ENCODE measurements around the gene PHF21A. TPM values are rescaled to one million over a fixed set of nuclear protein-coding genes. Genes with fewer than 3 reads are reported as not detected.

Gene PHF21A
- total and polyA plus RNA-seq, 2 of the 13 experiments (the other 11 are each of a cell fraction or from before 2014, with no cell fraction given) = 4.1 to 34.6 TPM

DNA sequence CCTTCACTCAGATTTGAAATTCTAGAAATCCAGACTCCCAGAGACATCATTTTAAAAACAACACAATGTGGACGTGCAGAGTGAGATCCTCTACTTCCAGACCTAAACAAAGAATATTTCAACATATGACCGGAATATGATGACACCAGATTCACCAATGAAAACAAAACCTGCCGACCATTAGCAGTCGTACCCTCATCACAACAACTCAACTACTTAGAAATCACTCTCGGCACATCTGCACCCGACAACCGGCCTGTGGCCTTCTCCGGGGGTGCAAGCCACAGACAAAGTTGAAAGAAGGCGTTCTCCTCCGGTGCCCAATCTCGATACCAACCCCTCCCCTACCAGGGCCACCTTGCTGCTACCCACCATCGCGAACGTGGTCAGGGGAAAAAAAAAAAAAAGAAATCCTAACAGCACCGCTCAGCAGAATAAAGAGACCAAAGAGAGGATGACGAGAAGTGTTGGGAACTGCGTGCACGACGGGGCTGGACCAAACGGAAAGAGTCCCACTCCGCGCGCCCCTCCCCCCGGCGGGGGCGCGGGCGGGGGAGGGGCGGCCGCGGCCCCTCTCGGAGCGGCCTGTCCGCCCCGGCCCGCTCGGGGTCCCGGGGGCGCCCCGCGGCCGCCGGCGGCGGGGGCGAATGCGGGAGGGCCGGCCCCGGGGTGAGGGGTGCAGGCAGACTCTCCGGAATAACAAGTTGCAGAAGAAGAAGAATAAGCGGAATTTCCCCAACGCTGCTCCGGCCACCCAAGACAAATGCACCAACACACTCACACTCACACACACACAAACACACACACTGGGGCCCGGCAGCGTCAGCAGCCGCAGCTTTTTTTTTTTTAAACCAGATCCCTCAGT is 1.7 kb downstream of the PHF21A start (continued):
- TF ChIP-seq HOXA9 (CRISPR knock-in tag; IDR thresholded peaks at IDR 0.05; ENCODE audit: borderline replicate concordance) (no peak), ZNF737 (CRISPR knock-in tag; IDR thresholded peaks at IDR 0.05; ENCODE audit: borderline replicate concordance) (no peak), CEBPB (IDR thresholded peaks at IDR 0.05; ENCODE audit: borderline replicate concordance, low read depth, low read length) (peak; percentile 95), KLF6 (CRISPR knock-in tag; IDR thresholded peaks at IDR 0.05) (0 out of 2 replicates have a peak, but pooled peaks have one; percentile 25), HOXD1 (CRISPR knock-in tag; IDR thresholded peaks at IDR 0.05) (peak; percentile 48; the same call in 1 of the 2 replicates), KDM3A (CRISPR knock-in tag; IDR thresholded peaks at IDR 0.05; ENCODE audit: low read depth) (0 out of 2 replicates have a peak, but pooled peaks have one; percentile 15), ZNF567 (CRISPR knock-in tag; IDR thresholded peaks at IDR 0.05; ENCODE audit: borderline replicate concordance) (no peak), DNMT3B (CRISPR knock-in tag; conservative IDR thresholded peaks at IDR 0.05) (no peak), ZSCAN21 (CRISPR knock-in tag; IDR thresholded peaks at IDR 0.05; ENCODE audit: borderline replicate concordance) (0 out of 2 replicates have a peak, but pooled peaks have one; percentile 60), ZNF124 (CRISPR knock-in tag; IDR thresholded peaks at IDR 0.05) (0 out of 2 replicates have a peak, but pooled peaks have one; percentile 8), YEATS4 (CRISPR knock-in tag; IDR thresholded peaks at IDR 0.05; ENCODE audit: borderline replicate concordance) (peak; percentile 53; the same call in 1 of the 2 replicates), ZNF484 (CRISPR knock-in tag; IDR thresholded peaks at IDR 0.05; ENCODE audit: borderline replicate concordance, low read depth) (no peak), SMARCC2 (IDR thresholded peaks at IDR 0.05) (no peak)
- TF ChIP-seq, protein P1, sequence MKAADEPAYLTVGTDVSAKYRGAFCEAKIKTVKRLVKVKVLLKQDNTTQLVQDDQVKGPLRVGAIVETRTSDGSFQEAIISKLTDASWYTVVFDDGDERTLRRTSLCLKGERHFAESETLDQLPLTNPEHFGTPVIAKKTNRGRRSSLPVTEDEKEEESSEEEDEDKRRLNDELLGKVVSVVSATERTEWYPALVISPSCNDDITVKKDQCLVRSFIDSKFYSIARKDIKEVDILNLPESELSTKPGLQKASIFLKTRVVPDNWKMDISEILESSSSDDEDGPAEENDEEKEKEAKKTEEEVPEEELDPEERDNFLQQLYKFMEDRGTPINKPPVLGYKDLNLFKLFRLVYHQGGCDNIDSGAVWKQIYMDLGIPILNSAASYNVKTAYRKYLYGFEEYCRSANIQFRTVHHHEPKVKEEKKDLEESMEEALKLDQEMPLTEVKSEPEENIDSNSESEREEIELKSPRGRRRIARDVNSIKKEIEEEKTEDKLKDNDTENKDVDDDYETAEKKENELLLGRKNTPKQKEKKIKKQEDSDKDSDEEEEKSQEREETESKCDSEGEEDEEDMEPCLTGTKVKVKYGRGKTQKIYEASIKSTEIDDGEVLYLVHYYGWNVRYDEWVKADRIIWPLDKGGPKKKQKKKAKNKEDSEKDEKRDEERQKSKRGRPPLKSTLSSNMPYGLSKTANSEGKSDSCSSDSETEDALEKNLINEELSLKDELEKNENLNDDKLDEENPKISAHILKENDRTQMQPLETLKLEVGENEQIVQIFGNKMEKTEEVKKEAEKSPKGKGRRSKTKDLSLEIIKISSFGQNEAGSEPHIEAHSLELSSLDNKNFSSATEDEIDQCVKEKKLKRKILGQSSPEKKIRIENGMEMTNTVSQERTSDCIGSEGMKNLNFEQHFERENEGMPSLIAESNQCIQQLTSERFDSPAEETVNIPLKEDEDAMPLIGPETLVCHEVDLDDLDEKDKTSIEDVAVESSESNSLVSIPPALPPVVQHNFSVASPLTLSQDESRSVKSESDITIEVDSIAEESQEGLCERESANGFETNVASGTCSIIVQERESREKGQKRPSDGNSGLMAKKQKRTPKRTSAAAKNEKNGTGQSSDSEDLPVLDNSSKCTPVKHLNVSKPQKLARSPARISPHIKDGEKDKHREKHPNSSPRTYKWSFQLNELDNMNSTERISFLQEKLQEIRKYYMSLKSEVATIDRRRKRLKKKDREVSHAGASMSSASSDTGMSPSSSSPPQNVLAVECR (CRISPR knock-in tag; IDR thresholded peaks at IDR 0.05; ENCODE audit: borderline replicate concordance) = peak; percentile 42; the same call in 1 of the 2 replicates
- TF ChIP-seq, protein P2, sequence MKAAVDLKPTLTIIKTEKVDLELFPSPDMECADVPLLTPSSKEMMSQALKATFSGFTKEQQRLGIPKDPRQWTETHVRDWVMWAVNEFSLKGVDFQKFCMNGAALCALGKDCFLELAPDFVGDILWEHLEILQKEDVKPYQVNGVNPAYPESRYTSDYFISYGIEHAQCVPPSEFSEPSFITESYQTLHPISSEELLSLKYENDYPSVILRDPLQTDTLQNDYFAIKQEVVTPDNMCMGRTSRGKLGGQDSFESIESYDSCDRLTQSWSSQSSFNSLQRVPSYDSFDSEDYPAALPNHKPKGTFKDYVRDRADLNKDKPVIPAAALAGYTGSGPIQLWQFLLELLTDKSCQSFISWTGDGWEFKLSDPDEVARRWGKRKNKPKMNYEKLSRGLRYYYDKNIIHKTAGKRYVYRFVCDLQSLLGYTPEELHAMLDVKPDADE (CRISPR knock-in tag; IDR thresholded peaks at IDR 0.05) = no peak
- TF ChIP-seq, protein P3, sequence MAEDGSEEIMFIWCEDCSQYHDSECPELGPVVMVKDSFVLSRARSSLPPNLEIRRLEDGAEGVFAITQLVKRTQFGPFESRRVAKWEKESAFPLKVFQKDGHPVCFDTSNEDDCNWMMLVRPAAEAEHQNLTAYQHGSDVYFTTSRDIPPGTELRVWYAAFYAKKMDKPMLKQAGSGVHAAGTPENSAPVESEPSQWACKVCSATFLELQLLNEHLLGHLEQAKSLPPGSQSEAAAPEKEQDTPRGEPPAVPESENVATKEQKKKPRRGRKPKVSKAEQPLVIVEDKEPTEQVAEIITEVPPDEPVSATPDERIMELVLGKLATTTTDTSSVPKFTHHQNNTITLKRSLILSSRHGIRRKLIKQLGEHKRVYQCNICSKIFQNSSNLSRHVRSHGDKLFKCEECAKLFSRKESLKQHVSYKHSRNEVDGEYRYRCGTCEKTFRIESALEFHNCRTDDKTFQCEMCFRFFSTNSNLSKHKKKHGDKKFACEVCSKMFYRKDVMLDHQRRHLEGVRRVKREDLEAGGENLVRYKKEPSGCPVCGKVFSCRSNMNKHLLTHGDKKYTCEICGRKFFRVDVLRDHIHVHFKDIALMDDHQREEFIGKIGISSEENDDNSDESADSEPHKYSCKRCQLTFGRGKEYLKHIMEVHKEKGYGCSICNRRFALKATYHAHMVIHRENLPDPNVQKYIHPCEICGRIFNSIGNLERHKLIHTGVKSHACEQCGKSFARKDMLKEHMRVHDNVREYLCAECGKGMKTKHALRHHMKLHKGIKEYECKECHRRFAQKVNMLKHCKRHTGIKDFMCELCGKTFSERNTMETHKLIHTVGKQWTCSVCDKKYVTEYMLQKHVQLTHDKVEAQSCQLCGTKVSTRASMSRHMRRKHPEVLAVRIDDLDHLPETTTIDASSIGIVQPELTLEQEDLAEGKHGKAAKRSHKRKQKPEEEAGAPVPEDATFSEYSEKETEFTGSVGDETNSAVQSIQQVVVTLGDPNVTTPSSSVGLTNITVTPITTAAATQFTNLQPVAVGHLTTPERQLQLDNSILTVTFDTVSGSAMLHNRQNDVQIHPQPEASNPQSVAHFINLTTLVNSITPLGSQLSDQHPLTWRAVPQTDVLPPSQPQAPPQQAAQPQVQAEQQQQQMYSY (CRISPR knock-in tag; IDR thresholded peaks at IDR 0.05) = no peak
